ENCODE measurements around the gene AP1S3. TPM values are rescaled to one million over a fixed set of nuclear protein-coding genes. Genes with fewer than 3 reads are reported as not detected.
A peak's percentile ranks its signal among the peaks of the same experiment; 100 is the strongest.

Gene AP1S3
- total RNA-seq, 1 experiment from 2014 or later = 66.3 TPM

DNA sequence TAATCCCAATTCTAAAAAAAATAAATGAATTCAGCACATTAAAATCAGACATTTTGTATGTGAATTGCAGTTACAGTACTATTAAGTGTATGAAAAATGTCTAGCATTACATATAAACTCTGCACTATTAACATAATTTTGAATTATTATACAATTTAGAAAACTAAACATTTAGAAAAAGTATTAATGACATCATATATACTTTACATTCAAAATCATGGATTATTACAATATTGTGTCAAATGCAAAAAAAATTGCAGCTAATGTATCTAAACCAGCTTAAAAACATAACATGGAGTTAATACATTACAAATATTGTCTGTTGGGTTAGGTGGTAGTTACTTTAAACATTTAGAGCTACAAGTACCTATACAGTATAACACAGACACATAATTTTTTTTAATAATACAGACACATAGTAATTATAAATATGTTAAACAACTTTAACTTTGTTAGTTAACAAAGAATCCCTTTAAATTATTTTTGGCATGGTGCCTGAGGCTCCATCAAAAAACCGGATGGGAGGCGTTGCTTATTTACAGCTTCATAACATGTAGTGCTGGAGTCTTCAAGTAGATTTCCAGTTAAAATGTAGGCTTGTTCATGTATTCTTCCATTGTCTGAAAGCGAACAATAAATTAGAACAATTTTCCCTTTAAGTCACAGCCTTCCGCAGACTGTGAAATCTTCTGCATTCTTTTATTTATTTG, 79.1 kb downstream of the AP1S3 start:
- ChIA-PET POLR2A (no interaction called here), CTCF (no interaction called here)
- Histone ChIP-seq H3K4me1 (ENCODE audit: control insufficient read depth, insufficient read depth, low read length) (peaks cover 26% of the 10 kb centered on the region), H3K9me3 (ENCODE audit: control insufficient read depth, insufficient read depth, low read depth, low read length) (no peaks in the 10 kb centered on the region), H3K36me3 (ENCODE audit: control insufficient read depth, insufficient read depth, low read length) (peaks cover 2% of the 10 kb centered on the region; the same call in 1 of the 2 replicates), H3K27ac (ENCODE audit: low read length) (peak overlapping the region; percentile 42; the same call in 1 of the 2 replicates), H3K27me3 (ENCODE audit: control insufficient read depth, insufficient read depth, low read length) (no peaks in the 10 kb centered on the region), H3K4me3 (ENCODE audit: low read depth in 2 of 2, low read length in 2 of 2) (no peak overlapping the region)
- in situ Hi-C loops (cut with HindIII; ENCODE audit: low pct_unique_long_range_greater_than_20kb, low sequenced_read_pairs) (no loop called here), intact Hi-C loops (cut with micrococcal nuclease; ENCODE audit: unreplicated experiment) (no loop called here)
- TF ChIP-seq POLR2AphosphoS5 (IDR thresholded peaks at IDR 0.05; ENCODE audit: low read depth, low read length) (no peak), SIN3A (IDR thresholded peaks at IDR 0.05; ENCODE audit: borderline replicate concordance, insufficient read depth, low read depth, low read length) (no peak), TCF7L2 (IDR thresholded peaks at IDR 0.05; ENCODE audit: low read depth, low read length) (no peak)
- TF ChIP-seq, protein P1, sequence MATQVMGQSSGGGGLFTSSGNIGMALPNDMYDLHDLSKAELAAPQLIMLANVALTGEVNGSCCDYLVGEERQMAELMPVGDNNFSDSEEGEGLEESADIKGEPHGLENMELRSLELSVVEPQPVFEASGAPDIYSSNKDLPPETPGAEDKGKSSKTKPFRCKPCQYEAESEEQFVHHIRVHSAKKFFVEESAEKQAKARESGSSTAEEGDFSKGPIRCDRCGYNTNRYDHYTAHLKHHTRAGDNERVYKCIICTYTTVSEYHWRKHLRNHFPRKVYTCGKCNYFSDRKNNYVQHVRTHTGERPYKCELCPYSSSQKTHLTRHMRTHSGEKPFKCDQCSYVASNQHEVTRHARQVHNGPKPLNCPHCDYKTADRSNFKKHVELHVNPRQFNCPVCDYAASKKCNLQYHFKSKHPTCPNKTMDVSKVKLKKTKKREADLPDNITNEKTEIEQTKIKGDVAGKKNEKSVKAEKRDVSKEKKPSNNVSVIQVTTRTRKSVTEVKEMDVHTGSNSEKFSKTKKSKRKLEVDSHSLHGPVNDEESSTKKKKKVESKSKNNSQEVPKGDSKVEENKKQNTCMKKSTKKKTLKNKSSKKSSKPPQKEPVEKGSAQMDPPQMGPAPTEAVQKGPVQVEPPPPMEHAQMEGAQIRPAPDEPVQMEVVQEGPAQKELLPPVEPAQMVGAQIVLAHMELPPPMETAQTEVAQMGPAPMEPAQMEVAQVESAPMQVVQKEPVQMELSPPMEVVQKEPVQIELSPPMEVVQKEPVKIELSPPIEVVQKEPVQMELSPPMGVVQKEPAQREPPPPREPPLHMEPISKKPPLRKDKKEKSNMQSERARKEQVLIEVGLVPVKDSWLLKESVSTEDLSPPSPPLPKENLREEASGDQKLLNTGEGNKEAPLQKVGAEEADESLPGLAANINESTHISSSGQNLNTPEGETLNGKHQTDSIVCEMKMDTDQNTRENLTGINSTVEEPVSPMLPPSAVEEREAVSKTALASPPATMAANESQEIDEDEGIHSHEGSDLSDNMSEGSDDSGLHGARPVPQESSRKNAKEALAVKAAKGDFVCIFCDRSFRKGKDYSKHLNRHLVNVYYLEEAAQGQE (IDR thresholded peaks at IDR 0.05; ENCODE audit: insufficient read depth in 1 of 2, low read depth in 2 of 2, low read length in 1 of 2) = no peak
- TF ChIP-seq, protein P2, sequence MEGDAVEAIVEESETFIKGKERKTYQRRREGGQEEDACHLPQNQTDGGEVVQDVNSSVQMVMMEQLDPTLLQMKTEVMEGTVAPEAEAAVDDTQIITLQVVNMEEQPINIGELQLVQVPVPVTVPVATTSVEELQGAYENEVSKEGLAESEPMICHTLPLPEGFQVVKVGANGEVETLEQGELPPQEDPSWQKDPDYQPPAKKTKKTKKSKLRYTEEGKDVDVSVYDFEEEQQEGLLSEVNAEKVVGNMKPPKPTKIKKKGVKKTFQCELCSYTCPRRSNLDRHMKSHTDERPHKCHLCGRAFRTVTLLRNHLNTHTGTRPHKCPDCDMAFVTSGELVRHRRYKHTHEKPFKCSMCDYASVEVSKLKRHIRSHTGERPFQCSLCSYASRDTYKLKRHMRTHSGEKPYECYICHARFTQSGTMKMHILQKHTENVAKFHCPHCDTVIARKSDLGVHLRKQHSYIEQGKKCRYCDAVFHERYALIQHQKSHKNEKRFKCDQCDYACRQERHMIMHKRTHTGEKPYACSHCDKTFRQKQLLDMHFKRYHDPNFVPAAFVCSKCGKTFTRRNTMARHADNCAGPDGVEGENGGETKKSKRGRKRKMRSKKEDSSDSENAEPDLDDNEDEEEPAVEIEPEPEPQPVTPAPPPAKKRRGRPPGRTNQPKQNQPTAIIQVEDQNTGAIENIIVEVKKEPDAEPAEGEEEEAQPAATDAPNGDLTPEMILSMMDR (IDR thresholded peaks at IDR 0.05) = no peak
- ATAC-seq = no peak
- no TSS peak for BruUV-seq (replicated peaks)
- DNase-seq (ENCODE audit: low read depth, low spot score) = no peak

DNA sequence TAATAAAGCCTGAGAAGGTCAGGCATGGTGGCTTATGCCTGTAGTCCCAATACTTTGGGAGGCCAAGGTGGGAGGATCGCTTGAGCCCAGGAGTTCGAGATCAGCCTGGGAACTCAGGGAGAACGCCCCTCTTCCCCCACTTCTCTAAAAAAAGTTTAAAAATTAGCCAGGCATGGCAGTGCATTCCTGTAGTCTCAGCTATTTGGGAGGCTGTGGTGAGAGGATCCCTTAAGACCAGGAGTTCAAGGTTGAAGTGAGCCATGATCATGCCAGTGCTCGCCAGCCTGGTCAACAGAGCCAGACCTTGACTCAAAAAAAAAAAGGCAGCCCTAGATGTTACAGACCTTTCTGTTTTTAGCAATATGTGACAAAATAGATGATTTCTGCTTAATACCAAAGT, 83.4 kb downstream of the AP1S3 start:
- H3K4me3 ChIP-seq (ENCODE audit: low read depth in 2 of 2, low read length in 2 of 2) = no peak overlapping the region
- no peaks in the 10 kb centered on the region for H3K9me3 ChIP-seq (ENCODE audit: control insufficient read depth, insufficient read depth, low read depth, low read length)
- in situ Hi-C loops (cut with HindIII; ENCODE audit: low pct_unique_long_range_greater_than_20kb, low sequenced_read_pairs) (no loop called here), intact Hi-C loops (cut with micrococcal nuclease; ENCODE audit: unreplicated experiment) (no loop called here)
- ATAC-seq (no peak), DNase-seq (ENCODE audit: low read depth, low spot score) (no peak)
- H3K27ac ChIP-seq (ENCODE audit: low read length) = no peak overlapping the region
- ChIA-PET CTCF (no interaction called here), POLR2A (no interaction called here)
- no peaks in the 10 kb centered on the region for H3K36me3 ChIP-seq (ENCODE audit: control insufficient read depth, insufficient read depth, low read length)
- TF ChIP-seq, protein P2 (IDR thresholded peaks at IDR 0.05) = no peak
- TF ChIP-seq SIN3A (IDR thresholded peaks at IDR 0.05; ENCODE audit: borderline replicate concordance, insufficient read depth, low read depth, low read length) = no peak
- TF ChIP-seq, protein P1 (IDR thresholded peaks at IDR 0.05; ENCODE audit: insufficient read depth in 1 of 2, low read depth in 2 of 2, low read length in 1 of 2) = no peak
- no peak for TF ChIP-seq TCF7L2 (IDR thresholded peaks at IDR 0.05; ENCODE audit: low read depth, low read length)
- TF ChIP-seq POLR2AphosphoS5 (IDR thresholded peaks at IDR 0.05; ENCODE audit: low read depth, low read length) = no peak
- H3K4me1 ChIP-seq (ENCODE audit: control insufficient read depth, insufficient read depth, low read length) = no peaks in the 10 kb centered on the region
- no TSS peak for BruUV-seq (replicated peaks)
- no peaks in the 10 kb centered on the region for H3K27me3 ChIP-seq (ENCODE audit: control insufficient read depth, insufficient read depth, low read length)
